RWPE1 (cell line): Measurements from ENCODE around the gene MCHR2.

Experiments used
- CTCF ChIA-PET: fragments of 350-600 bp; sonication (Branson Sonifier 250); formaldehyde crosslinking; extraction: SDS; loops from one replicate; lab custom pipeline; 2021; lab: Yijun Ruan, JAX
- POLR2A ChIA-PET: fragments of 400-600 bp; formaldehyde crosslinking; extraction: SDS; loops from one replicate; lab custom pipeline; 2020; ENCODE audit warnings: antibody characterized with exemption; ENCODE audit not compliant: low non-redundant PET; lab: Yijun Ruan, JAX
- DNase-seq: peaks from one replicate; pipeline ENCODE4 v3.0.0; 2012; ENCODE audit warnings: low spot score
- H3K27ac ChIP-seq: fragments of 450-650 bp; 2 replicates; pipeline ENCODE4 v1.5.1; 2017
- TF ChIP-seq, protein P1 (sequence below): fragments of 450-650 bp; conservative IDR thresholded peaks from 2 replicates; pipeline ENCODE4 v1.5.1; 2017; ENCODE audit warnings: low read depth, mild to moderate bottlenecking

MCHR2 gene

DNA sequence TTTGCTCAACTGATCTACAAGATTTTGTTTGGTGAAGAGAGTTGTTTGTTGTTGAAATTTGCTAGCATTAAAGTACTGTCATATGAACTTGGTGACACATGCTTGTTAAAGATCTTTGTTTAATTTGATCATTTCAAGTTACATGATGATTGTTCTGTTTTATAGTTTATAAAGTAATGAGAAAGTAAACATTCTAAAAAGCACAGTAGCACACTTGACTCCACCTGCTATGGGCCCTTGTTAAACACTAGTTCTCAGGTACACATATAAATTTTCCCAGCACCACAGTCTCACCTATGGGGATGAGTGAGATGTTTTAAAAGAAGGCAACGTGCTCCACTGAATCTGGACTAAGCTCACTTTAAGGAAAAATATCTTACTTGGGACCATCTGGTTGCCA lies 14.1 kb downstream of the MCHR2 start:
- TF ChIP-seq, protein P1, sequence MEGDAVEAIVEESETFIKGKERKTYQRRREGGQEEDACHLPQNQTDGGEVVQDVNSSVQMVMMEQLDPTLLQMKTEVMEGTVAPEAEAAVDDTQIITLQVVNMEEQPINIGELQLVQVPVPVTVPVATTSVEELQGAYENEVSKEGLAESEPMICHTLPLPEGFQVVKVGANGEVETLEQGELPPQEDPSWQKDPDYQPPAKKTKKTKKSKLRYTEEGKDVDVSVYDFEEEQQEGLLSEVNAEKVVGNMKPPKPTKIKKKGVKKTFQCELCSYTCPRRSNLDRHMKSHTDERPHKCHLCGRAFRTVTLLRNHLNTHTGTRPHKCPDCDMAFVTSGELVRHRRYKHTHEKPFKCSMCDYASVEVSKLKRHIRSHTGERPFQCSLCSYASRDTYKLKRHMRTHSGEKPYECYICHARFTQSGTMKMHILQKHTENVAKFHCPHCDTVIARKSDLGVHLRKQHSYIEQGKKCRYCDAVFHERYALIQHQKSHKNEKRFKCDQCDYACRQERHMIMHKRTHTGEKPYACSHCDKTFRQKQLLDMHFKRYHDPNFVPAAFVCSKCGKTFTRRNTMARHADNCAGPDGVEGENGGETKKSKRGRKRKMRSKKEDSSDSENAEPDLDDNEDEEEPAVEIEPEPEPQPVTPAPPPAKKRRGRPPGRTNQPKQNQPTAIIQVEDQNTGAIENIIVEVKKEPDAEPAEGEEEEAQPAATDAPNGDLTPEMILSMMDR, result no peak
- ChIA-PET POLR2A (no interaction called here), CTCF (no interaction called here)
- no peak for DNase-seq
- H3K27ac ChIP-seq, result no peak overlapping the region

DNA sequence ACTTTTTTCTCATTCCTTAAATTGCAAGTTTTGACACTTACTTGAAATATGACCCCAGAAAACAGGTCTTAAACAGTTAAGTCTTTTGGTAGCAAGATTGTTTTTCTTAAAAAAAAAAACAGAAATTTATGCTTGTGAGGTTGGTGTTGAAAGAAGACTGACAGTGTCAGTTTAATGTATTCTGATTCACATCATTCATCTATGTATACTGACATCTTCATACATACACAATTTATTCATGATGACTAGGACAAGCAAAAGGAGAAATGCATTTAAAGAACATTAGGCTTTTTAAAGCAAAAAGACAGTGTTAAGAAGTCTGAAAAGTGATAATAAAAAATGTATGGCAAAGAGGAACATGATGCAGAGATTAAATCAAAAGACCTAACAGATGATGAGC lies 27.0 kb downstream of the MCHR2 start:
- ChIA-PET POLR2A (no interaction called here), CTCF (no interaction called here)
- no peak overlapping the region for H3K27ac ChIP-seq
- DNase-seq, result no peak
- TF ChIP-seq, protein P1, result no peak

DNA sequence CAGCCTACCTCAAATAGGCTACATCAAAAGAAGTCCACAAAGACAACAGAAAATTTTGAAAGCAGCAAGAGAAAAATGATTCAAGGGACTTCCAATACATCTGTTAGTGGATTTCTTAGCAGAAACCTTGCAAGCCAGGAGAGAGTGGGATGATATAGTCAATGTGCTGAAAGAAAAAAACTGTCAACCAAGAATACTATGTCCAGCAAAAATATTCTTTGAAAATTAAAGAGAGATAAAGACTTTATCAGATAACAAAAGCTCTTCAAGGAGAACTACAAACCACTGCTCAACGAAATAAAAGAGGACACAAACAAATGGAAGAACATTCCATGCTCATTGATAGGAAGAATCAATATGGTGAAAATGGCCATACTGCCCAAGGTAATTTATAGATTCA lies 34.0 kb downstream of the MCHR2 start:
- CTCF ChIA-PET, result no interaction called here
- TF ChIP-seq, protein P1, result no peak
- no peak for DNase-seq
- POLR2A ChIA-PET, result no interaction called here
- H3K27ac ChIP-seq, result no peak overlapping the region

DNA sequence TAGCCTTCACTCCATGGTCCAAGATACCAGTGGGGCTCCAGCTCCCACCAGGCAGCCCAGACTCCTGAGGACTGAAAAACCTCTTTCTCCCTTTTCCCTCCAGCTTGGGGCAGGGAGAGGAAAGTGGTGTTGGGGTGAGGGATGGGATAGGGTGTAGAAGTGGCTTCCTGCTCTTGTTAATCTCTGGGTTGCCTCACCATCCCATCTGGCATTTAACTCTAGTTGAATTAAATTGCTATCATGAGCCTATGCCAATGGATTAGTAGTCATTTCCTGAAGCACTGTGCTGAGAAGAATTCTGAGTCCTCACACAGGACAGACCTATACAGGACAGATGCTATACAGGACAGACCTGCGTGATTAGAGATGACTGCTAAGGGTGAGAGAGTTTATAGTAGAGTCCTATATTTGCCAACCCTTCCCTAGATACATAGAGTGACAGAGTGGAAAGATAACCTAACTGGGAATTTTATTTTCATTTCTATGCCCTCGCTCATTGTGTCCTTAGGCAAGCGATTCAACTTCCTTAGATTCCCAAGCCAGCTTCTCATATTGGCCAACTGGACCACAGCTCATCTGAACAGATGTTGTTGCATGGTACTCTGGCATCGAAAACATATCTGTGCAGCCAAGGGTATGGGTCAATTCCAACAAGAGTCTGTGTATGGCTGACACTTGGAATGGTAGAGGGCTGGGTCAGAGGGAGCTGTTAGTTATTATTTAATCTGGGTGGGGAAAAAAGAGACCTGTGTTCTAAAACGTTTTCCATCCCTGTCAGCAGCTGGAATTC lies 42.8 kb downstream of the MCHR2 start:
- TF ChIP-seq, protein P1, result no peak
- ChIA-PET CTCF (interaction anchor here (0.5 kb wide), 1 partner anchor 706 kb away, joined by 4 read pairs; no protein-coding TSS in a partner anchor), POLR2A (no interaction called here)
- DNase-seq, result no peak
- no peak overlapping the region for H3K27ac ChIP-seq

DNA sequence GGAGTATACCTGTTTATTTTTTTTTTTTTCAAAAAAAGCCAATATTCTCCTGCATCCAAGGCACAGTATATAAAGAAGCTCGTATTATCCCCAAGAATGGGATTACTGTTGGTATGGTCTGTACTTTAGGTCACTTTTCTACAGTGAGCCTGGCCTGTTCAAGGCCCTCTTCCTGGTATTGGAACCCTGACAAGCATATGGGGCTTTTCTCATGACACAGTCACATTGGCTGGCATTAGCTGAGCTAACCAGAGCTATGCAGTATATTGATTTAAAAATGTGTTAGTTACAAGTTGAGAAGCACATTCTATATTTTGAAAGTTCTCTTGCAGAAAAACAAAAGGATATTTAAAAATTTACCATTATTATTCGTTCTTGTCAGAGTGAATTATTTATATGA lies 48.0 kb downstream of the MCHR2 start:
- TF ChIP-seq, protein P1, result no peak
- POLR2A ChIA-PET, result no interaction called here
- H3K27ac ChIP-seq, result no peak overlapping the region
- no peak for DNase-seq
- CTCF ChIA-PET, result interaction anchor here (0.7 kb wide), 1 partner anchor 1780 kb away, joined by 4 read pairs; no protein-coding TSS in a partner anchor

DNA sequence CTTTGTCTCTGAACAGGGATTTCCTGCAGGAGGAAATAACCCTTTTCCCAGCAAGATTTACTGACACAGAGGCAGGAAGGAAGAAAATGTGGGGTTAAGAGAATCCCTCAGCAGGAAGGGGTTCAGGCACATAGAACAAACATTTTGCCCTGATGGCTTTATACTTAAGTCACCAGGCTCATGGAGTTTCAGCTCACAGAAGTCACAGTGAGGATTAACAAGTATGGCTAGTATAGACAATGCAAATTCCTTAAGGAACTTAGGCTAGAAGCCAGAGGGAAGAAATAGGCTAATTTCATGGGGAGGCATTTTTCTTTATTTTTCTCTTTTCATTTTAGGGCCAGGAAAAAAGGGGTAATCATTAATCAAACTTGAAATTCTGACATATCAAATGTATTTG lies 50.2 kb downstream of the MCHR2 start:
- POLR2A ChIA-PET, result no interaction called here
- TF ChIP-seq, protein P1, result no peak
- CTCF ChIA-PET, result no interaction called here
- no peak overlapping the region for H3K27ac ChIP-seq
- DNase-seq, result no peak
